Endothelial cell of umbilical vein (primary cell): ENCODE data around the gene PSMC2. TPM values are rescaled to one million over a fixed set of nuclear protein-coding genes. Genes with fewer than 3 reads are reported as not detected.

Source experiments
- BruUV-seq: library from RNA; stranded (reverse); fragments of 400-500 nt; replicated peaks from 2 replicates; lab custom pipeline; 2021; lab: Mats Ljungman, UMichigan
- CTCF ChIA-PET: fragments of 300-600, 350-600 bp; sonication (Branson Sonifier 250); formaldehyde crosslinking; loops from one replicate; lab custom pipeline; 2021; ENCODE audit warnings: antibody characterized with exemption, inconsistent platforms; lab: Charles Lee
- POLR2A ChIA-PET: fragments of 300-600, 350-600 bp; sonication (Branson Sonifier 250); formaldehyde crosslinking; loops from one replicate; lab custom pipeline; 2021; ENCODE audit warnings: antibody characterized with exemption, inconsistent platforms; lab: Charles Lee
- DNase-seq: peaks from one replicate; pipeline ENCODE4 v3.0.0-alpha.2; 2011; ENCODE audit warnings: low read depth, low spot score
- FAIRE-seq: peaks from 2 replicates; lab custom pipeline; 2011; peaks lifted over from hg19 to GRCh38; lab: Jason Lieb, UNC
- H2AFZ ChIP-seq: 2 replicates; pipeline ENCODE4 v1.6.0; 2012; ENCODE audit warnings: low read depth, low read length, control low read depth, inconsistent platforms
- H3K27ac ChIP-seq: 2 replicates; pipeline ENCODE4 v1.5.1; 2011; ENCODE audit warnings: low read depth, mild to moderate bottlenecking, control low read depth, low read length, moderate library complexity; ENCODE audit not compliant: insufficient read depth
- H3K27me3 ChIP-seq, 2 experiments: 2 replicates each; pipeline versions ENCODE4 v1.6.0 to v1.6.1; 2011; ENCODE audit warnings: low read length in 2 of 2, mixed read lengths in 1 of 2; ENCODE audit not compliant: control insufficient read depth in 2 of 2, insufficient read depth in 2 of 2
- H3K36me3 ChIP-seq, 2 experiments: 2 replicates in 1 of 2; 3 replicates in 1 of 2; pipeline ENCODE4 v1.5.1; 2011; ENCODE audit warnings: low read length in 2 of 2, mild to moderate bottlenecking in 1 of 2, moderate library complexity in 1 of 2; ENCODE audit not compliant: control insufficient read depth in 2 of 2, insufficient read depth in 2 of 2; ENCODE audit errors: extremely low read depth in 1 of 2
- H3K4me1 ChIP-seq: 3 replicates; pipeline ENCODE4 v1.5.1; 2011; ENCODE audit warnings: mild to moderate bottlenecking, low read length; ENCODE audit not compliant: control insufficient read depth, insufficient read depth; ENCODE audit errors: extremely low read depth
- H3K4me2 ChIP-seq: 2 replicates; pipeline ENCODE4 v1.6.1; 2011; ENCODE audit warnings: low read length, control low read depth, mixed read lengths; ENCODE audit not compliant: insufficient read depth
- H3K4me3 ChIP-seq, 3 experiments: fragments of 200-600 bp in 1 of 3; sonication (generic), shearing (Covaris generic) in 1 of 3; replicated peaks in 1 of 3; 2 replicates each; pipeline ENCODE4 v1.5.1; 2011 to 2016; ENCODE audit warnings: control low read depth in 3 of 3, low read length in 3 of 3, mild to moderate bottlenecking in 2 of 3, inconsistent platforms in 1 of 3, low read depth in 1 of 3, moderate library complexity in 1 of 3; ENCODE audit not compliant: insufficient read depth in 1 of 3
- H3K79me2 ChIP-seq: 2 replicates; pipeline ENCODE4 v1.6.0; 2012; ENCODE audit warnings: low read length, inconsistent platforms; ENCODE audit not compliant: control insufficient read depth, insufficient read depth
- H3K9ac ChIP-seq: replicated peaks from 2 replicates; pipeline ENCODE3; 2011; ENCODE audit warnings: low read length, control low read depth; ENCODE audit not compliant: insufficient read depth; ENCODE audit errors: extremely low read depth
- H3K9me1 ChIP-seq: replicated peaks from 3 replicates; pipeline ENCODE4 v1.6.0; 2011; ENCODE audit warnings: mild to moderate bottlenecking, low read length; ENCODE audit not compliant: control insufficient read depth, insufficient read depth; ENCODE audit errors: extremely low read depth
- H3K9me3 ChIP-seq: replicated peaks from 2 replicates; pipeline ENCODE4 v1.5.1; 2012; ENCODE audit warnings: low read length, inconsistent platforms; ENCODE audit not compliant: control insufficient read depth, insufficient read depth
- H4K20me1 ChIP-seq: replicated peaks from 2 replicates; pipeline ENCODE3; 2011; ENCODE audit warnings: mild to moderate bottlenecking, low read length; ENCODE audit not compliant: control insufficient read depth, insufficient read depth; ENCODE audit errors: extremely low read depth
- EZH2 ChIP-seq: IDR thresholded peaks from 2 replicates; pipeline ENCODE4 v1.6.1; 2012; ENCODE audit warnings: borderline replicate concordance, low read depth, mild to moderate bottlenecking, moderate library complexity, low read length, inconsistent platforms; ENCODE audit not compliant: severe bottlenecking
- FOS ChIP-seq: IDR thresholded peaks from 2 replicates; pipeline ENCODE4 v1.6.1; 2011; ENCODE audit warnings: mild to moderate bottlenecking, low read length, moderate library complexity, borderline replicate concordance; ENCODE audit not compliant: insufficient read depth
- GATA2 ChIP-seq: IDR thresholded peaks from 2 replicates; pipeline ENCODE4 v1.7.0; 2011; ENCODE audit warnings: low read depth, mild to moderate bottlenecking, moderate library complexity, mixed read lengths, low read length; ENCODE audit not compliant: insufficient read length, insufficient read depth
- JUN ChIP-seq: IDR thresholded peaks from 2 replicates; pipeline ENCODE4 v1.6.1; 2011; ENCODE audit warnings: borderline replicate concordance, low read depth; ENCODE audit not compliant: insufficient read length, insufficient read depth
- MYC ChIP-seq: IDR thresholded peaks from one replicate; pipeline ENCODE4 v1.6.1; 2011; ENCODE audit warnings: mild to moderate bottlenecking, low read depth, low read length
- POLR2A ChIP-seq: IDR thresholded peaks from 2 replicates; pipeline ENCODE4 v1.6.1; 2012; ENCODE audit warnings: low read depth, mild to moderate bottlenecking, control low read depth, low read length
- POLR2AphosphoS5 ChIP-seq: IDR thresholded peaks from 2 replicates; pipeline ENCODE4 v1.6.1; 2012; ENCODE audit warnings: low read depth, mild to moderate bottlenecking, control low read depth, low read length, moderate library complexity; ENCODE audit not compliant: insufficient read depth
- dilution Hi-C: fragments of 300-500 bp; cut with MboI; formaldehyde crosslinking; loops from one replicate; pipeline ENCODE4 v1.15.0; 2019; ENCODE audit warnings: low sequenced_read_pairs; ENCODE audit not compliant: extremely low pct_ligation_motif_present
- intact Hi-C: fragments of 100-400 bp; cut with micrococcal nuclease; formaldehyde crosslinking; loops from one replicate; pipeline ENCODE4 v1.10.0; 2022
- polyA plus RNA-seq, 4 experiments: library from polyadenylated mRNA; depleted of rRNA in 3 of 4; stranded (reverse) in 3 of 4; unstranded in 1 of 4; fragments of >200 nt; gene quantifications; 2 replicates each; pipeline versions ENCODE4 v1.2.1 to v1.2.3, GENCODE V29; 2011 to 2012; ENCODE audit warnings: missing spikeins in 1 of 4
- total RNA-seq: library from RNA; stranded (reverse); gene quantifications from 2 replicates; pipeline ENCODE4 v1.2.3, GENCODE V29; 2021
- TF ChIP-seq, protein P1 (sequence below): IDR thresholded peaks from 2 replicates; pipeline ENCODE4 v1.6.1; 2011; ENCODE audit not compliant: insufficient read depth, insufficient read length
- TF ChIP-seq, protein P2 (sequence below), 2 donors: IDR thresholded peaks; 1 replicate in 1 of 2; 2 replicates in 1 of 2; pipeline ENCODE4 v1.5.1; 2011; ENCODE audit warnings: low read length in 2 of 2, mild to moderate bottlenecking in 2 of 2, moderate library complexity in 2 of 2, control low read depth in 1 of 2, inconsistent platforms in 1 of 2, low read depth in 1 of 2; ENCODE audit not compliant: insufficient read depth in 1 of 2; ENCODE audit errors: extremely low read depth in 1 of 2

Gene PSMC2
- total and polyA plus RNA-seq, 2 donors (not counting 3 experiments of a cell fraction or from before 2014, with no cell fraction given): 109 to 147 TPM

DNA sequence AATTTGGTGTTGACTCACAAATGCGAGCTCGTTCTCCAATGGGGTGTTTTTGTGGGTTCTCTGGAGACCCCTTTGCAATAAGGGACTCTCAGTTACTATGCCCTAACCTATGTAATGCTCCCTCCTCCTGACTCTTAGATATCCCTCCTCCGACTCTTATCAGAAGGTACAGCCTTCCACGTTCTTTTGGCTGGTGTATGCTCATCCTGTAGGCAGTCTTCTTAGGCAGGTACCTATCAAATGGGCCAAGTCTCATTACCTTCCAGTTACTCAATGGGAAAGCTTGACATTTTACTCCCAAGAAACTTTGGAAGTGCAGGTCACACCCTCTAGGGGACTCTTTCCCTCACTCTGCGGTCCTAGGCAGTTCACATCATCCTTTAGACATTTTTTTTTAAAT lies 66.0 kb downstream of the PSMC2 start:
- Histone ChIP-seq H3K4me1 (no peaks in the 10 kb centered on the region), H3K4me2 (no peak overlapping the region), H3K36me3 (no peaks in the 10 kb centered on the region), H2AFZ (no peak overlapping the region), H3K4me3 (no peak overlapping the region), H3K9me1 (no peaks in the 10 kb centered on the region), H3K9ac (no peak overlapping the region), H4K20me1 (no peaks in the 10 kb centered on the region), H3K9me3 (no peaks in the 10 kb centered on the region), H3K27me3 (peaks cover 2 to 5% of the 10 kb centered on the region in 2 experiments), H3K27ac (no peak overlapping the region), H3K79me2 (no peaks in the 10 kb centered on the region)
- TF ChIP-seq POLR2A (no peak), JUN (no peak), MYC (no peak), POLR2AphosphoS5 (no peak), EZH2 (no peak), GATA2 (no peak), FOS (no peak)
- TF ChIP-seq, protein P1, sequence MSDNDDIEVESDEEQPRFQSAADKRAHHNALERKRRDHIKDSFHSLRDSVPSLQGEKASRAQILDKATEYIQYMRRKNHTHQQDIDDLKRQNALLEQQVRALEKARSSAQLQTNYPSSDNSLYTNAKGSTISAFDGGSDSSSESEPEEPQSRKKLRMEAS: no peak
- TF ChIP-seq, protein P2, sequence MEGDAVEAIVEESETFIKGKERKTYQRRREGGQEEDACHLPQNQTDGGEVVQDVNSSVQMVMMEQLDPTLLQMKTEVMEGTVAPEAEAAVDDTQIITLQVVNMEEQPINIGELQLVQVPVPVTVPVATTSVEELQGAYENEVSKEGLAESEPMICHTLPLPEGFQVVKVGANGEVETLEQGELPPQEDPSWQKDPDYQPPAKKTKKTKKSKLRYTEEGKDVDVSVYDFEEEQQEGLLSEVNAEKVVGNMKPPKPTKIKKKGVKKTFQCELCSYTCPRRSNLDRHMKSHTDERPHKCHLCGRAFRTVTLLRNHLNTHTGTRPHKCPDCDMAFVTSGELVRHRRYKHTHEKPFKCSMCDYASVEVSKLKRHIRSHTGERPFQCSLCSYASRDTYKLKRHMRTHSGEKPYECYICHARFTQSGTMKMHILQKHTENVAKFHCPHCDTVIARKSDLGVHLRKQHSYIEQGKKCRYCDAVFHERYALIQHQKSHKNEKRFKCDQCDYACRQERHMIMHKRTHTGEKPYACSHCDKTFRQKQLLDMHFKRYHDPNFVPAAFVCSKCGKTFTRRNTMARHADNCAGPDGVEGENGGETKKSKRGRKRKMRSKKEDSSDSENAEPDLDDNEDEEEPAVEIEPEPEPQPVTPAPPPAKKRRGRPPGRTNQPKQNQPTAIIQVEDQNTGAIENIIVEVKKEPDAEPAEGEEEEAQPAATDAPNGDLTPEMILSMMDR (IDR thresholded peaks at IDR 0.05; ENCODE audit: extremely low read depth in 1 of 2, insufficient read depth in 1 of 2, low read depth in 1 of 2, low read length in 2 of 2): no peak
- BruUV-seq: no TSS peak
- DNase-seq (no peak), FAIRE-seq (no peak)
- intact Hi-C loops (no loop called here), dilution Hi-C loops (no loop called here)
- ChIA-PET CTCF (no interaction called here), POLR2A (no interaction called here)
